Lung (tissue), 12 donors: ENCODE measurements around the gene PRKCA. TPM values are rescaled to one million over a fixed set of nuclear protein-coding genes. Genes with fewer than 3 reads are reported as not detected.

ENCODE experiments used
- ATAC-seq: fragments of 200-7000 bp; cut with Tn5 transposase; one replicate; pipeline ENCODE4 v1.9.1; 2020; ENCODE audit warnings: moderate number of reproducible peaks; ENCODE audit not compliant: insufficient read depth, low FRiP score
- DNase-seq, 3 donors: peaks; one replicate each; pipeline ENCODE4 v3.0.0-alpha.2; 2013 to 2017
- H3K27ac ChIP-seq, 2 donors: one replicate each; pipeline ENCODE4 v1.5.1; 2013; ENCODE audit warnings: mild to moderate bottlenecking in 2 of 2, moderate library complexity in 2 of 2, control low read depth in 1 of 2, inconsistent platforms in 1 of 2, low read depth in 1 of 2, low read length in 1 of 2
- H3K27me3 ChIP-seq, 3 donors: one replicate each; pipeline ENCODE4 v1.5.1; 2013; ENCODE audit warnings: low read length in 2 of 3; ENCODE audit not compliant: control insufficient read depth in 3 of 3, insufficient read depth in 3 of 3
- H3K36me3 ChIP-seq, 4 donors: one replicate each; pipeline ENCODE4 v1.5.1; 2013; ENCODE audit warnings: low read length in 4 of 4, mild to moderate bottlenecking in 1 of 4, moderate library complexity in 1 of 4; ENCODE audit not compliant: control insufficient read depth in 4 of 4, insufficient read depth in 4 of 4
- H3K4me1 ChIP-seq, 5 donors: one replicate each; pipeline ENCODE4 v1.5.1; 2013; ENCODE audit warnings: low read length in 5 of 5, mild to moderate bottlenecking in 2 of 5, moderate library complexity in 1 of 5; ENCODE audit not compliant: control insufficient read depth in 5 of 5, insufficient read depth in 5 of 5
- H3K4me3 ChIP-seq: one replicate; pipeline ENCODE4 v1.5.1; 2013; ENCODE audit warnings: mild to moderate bottlenecking, control low read depth, moderate library complexity
- H3K9ac ChIP-seq, 2 donors: one replicate each; pipeline ENCODE4 v1.5.1; 2013; ENCODE audit warnings: low read length in 2 of 2, control low read depth in 1 of 2; ENCODE audit not compliant: insufficient read depth in 1 of 2
- H3K9me3 ChIP-seq, 4 donors: one replicate each; pipeline ENCODE4 v1.5.1; 2013; ENCODE audit warnings: low read length in 3 of 4, mild to moderate bottlenecking in 1 of 4, moderate library complexity in 1 of 4; ENCODE audit not compliant: control insufficient read depth in 4 of 4, insufficient read depth in 3 of 4
- CTCF ChIP-seq: IDR thresholded peaks from 2 replicates; pipeline ENCODE4 v1.5.1; 2012; ENCODE audit warnings: mild to moderate bottlenecking; ENCODE audit errors: control extremely low read depth, extremely low read depth
- WGBS, 2 donors: extraction: QIAGEN DNeasy Blood & Tissue Kit; methylation state at CpG; one replicate each; pipeline ENCODE4 v1.1.7; 2013; 5-methylcytosine and 5-hydroxymethylcytosine counted together
- polyA plus RNA-seq, 2 donors: library from polyadenylated mRNA; stranded (reverse); fragments of 200-250 nt; gene quantifications; one replicate each; pipeline ENCODE4 v1.2.1, GENCODE V29; 2013
- total RNA-seq, 2 donors: library from RNA; depleted of rRNA in 1 of 2; stranded (reverse); fragments of >200 nt in 1 of 2; gene quantifications; one replicate each; pipeline ENCODE4 v1.2.1, GENCODE V29; 2014 to 2021
- donor health status: control.
- donor health status: control.
- donor health status: Bipolar disorder and iron deficiency.
- donor health status: healthy.
- donor health status: DM: yes; HTN: yes; CAD: no.

Gene PRKCA
- total and polyA plus RNA-seq, 4 donors = 3.4 to 34.8 (median 13.8) TPM

- DNase-seq (no peak), ATAC-seq (no peak)
- Histone ChIP-seq H3K27ac (no peak overlapping the region), H3K9ac (no peak overlapping the region), H3K4me3 (no peak overlapping the region), H3K36me3 (no peaks in the 10 kb centered on the region), H3K27me3 (peaks cover 3 to 23% (median 16%) of the 10 kb centered on the region in 3 donors), H3K4me1 (no peaks in the 10 kb centered on the region), H3K9me3 (no peaks in the 10 kb centered on the region)
- TF ChIP-seq CTCF = no peak
- WGBS, 2 donors = 76 to 80% methylated on average over 10 of the region's 10 CpGs
Measured at GRCh38 chr17:66840061-66840460, 537.6 kb downstream of the PRKCA start.

GRCh38 chr17:66841328-66841727 is 538.9 kb downstream of the PRKCA start:
- Histone ChIP-seq H3K27me3 (peaks cover 0 to 10% (median 5%) of the 10 kb centered on the region in 3 donors), H3K36me3 (no peaks in the 10 kb centered on the region), H3K9me3 (peaks cover 0 to 5% (median 0%) of the 10 kb centered on the region in 4 donors), H3K4me1 (no peaks in the 10 kb centered on the region), H3K4me3 (no peak overlapping the region), H3K27ac (no peak overlapping the region), H3K9ac (no peak overlapping the region)
- no peak for TF ChIP-seq CTCF
- ATAC-seq (no peak), DNase-seq (no peak)
- WGBS, 2 donors = 60 to 69% methylated on average over 4 of the region's 4 CpGs

GRCh38 chr17:66841744-66842143 is 539.3 kb downstream of the PRKCA start:
- WGBS, 2 donors = 62 to 78% methylated on average over 3 to 4 of the region's 4 CpGs
- Histone ChIP-seq H3K36me3 (no peaks in the 10 kb centered on the region), H3K4me1 (no peaks in the 10 kb centered on the region), H3K27ac (no peak overlapping the region), H3K9me3 (peaks cover 0 to 5% (median 0%) of the 10 kb centered on the region in 4 donors), H3K9ac (no peak overlapping the region), H3K27me3 (peaks cover 0 to 6% (median under 1%) of the 10 kb centered on the region in 3 donors), H3K4me3 (no peak overlapping the region)
- no peak for DNase-seq
- no peak for TF ChIP-seq CTCF
- no peak for ATAC-seq

GRCh38 chr17:66842505-66842904 is 540.1 kb downstream of the PRKCA start:
- H3K27me3 ChIP-seq = no peaks in the 10 kb centered on the region
- H3K9me3 ChIP-seq = peaks cover 0 to 8% (median 0%) of the 10 kb centered on the region in 4 donors
- 69 to 72% methylated on average over 5 of the region's 5 CpGs for WGBS, 2 donors
- no peak overlapping the region for H3K9ac ChIP-seq
- no peak for ATAC-seq
- no peak for DNase-seq
- no peak overlapping the region for H3K27ac ChIP-seq
- no peak for TF ChIP-seq CTCF
- H3K4me1 ChIP-seq = no peaks in the 10 kb centered on the region
- H3K4me3 ChIP-seq = no peak overlapping the region
- no peaks in the 10 kb centered on the region for H3K36me3 ChIP-seq
